NCI-H1105 treated with DMSO at 0.1 percent for 48 hours (cell line): Measurements from ENCODE around the gene DALRD3.

Source experiments
- DNase-seq: peaks from one replicate; lab custom pipeline; 2025; lab: John Stamatoyannopoulos, UW

The DALRD3 gene

GRCh38 chr3:49004352-49005302 is 13.8 kb downstream of the DALRD3 start:
- no peak for DNase-seq

DNA sequence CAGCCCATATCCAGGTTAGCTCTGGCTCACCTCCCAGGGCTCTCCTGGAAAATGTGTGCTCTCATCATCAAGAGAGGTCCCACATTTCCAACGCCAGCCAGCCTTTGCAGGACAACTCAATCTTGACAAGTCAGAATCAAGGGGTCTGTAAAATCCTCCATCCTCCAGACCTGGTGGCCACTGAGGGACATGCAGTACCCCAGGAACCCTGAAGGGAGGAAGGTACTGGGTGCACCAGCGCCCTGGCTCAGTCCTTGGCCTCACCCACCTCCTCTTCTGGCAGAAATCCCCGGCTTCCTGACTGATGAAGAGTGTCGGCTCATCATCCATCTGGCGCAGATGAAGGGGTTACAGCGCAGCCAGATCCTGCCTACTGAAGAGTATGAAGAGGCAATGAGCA is 17.2 kb downstream of the DALRD3 start:
- no peak for DNase-seq

DNA sequence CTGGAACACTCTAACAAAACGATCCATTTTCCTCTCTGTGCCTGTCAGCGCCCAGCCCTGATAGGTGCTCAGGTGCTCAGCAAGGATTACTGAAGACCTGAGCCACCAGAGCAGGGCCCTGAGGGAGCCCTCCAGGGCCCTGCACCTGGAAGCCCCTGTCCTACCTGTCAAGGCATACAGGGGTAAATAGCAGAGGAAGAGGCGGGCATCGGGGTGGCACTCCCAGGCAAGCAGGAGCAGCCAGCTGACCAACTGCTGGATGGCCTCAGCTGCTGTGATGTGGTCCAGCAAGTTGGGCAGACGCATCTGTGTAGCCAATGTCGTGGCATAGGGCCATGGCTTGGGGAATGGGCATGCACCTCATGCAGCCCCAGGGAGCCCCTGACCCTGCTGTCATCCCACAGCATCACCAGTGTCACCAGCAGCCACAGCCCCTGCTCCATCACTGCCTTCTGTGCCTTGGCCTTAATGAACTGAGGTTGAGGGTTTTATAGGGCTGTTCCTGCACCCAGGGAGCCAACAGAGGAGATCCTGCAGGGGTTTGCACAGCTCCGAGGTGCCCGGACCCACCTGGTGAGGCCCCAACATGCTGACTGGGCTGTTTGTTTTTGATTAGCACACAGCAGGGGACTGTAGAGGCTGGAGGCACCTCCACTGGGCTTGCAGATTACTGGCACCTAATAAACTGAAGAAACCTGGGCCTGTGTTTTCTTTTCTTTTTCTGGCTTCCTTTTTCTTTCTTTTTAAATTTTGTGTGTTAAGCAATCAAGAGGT is 19.1 kb downstream of the DALRD3 start:
- DNase-seq: no peak

DNA sequence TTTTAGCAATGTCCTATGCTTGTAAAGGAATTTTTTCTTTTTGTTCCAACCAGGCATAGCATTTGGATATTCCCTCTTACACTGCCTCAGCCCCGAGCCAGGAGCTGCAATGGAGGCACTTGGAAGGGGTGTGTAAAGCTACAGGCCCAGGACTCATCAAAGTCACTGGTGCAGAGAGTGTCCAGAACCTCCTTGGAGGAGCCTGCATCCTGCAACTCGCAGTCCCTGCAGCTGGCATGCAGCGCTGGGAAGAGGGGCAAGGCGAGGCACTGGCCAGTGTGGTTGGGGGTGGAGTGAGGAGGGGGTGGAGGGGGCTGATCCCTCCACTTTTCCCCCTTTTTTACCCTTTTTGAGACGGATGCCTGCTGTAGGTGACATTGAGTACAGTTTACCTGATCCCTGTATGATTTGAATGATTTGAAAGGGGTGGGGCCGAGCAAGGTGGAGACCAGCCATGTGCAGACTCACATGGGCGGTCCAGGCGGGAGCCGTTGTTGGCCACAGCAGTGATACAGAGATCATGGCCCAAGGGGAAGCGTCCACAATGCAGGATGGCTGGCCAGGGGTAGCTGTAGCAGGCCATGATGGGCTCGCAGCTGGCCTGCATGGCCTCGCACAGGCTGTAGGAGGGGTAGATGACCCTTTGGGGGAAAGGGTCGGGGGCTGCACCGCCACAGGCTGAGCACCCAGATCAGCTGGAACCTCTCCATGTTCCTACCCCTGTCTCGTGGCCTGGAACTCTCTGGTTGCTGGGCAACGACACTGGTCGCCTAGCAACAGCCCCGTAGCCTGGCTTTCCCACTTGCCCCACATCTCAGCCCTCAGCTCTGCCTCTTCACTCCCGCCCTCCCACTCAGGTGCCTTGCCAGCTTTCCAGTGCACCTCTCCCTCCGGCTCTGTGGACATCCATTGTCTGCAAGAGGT is 20.4 kb downstream of the DALRD3 start:
- peak; percentile 81 for DNase-seq

DNA sequence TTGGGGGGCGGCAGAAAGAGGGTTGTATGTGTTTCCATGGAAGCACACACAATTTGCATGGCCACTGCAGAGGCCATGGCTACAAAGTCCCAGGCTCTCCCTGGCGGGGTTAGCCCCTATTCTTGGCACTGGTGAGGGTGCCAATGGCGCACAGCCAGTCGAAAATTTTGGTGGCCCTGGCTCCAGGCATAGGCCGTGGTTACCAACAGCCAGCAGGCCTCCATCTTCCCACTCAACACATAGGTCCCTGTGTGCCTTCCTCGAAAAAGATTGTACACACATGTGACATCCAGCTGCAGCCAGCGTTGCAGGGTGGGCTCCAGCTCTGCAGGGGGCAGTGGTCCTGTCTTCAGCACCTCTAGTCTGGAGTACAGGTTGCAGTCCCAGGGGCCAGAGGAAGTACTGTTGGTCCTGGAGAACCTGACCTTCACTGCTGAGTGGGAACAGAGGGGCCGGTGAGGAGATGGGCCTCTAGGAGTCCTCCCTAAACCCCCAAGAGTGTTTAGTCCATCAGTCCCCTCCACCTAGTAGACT is 21.2 kb downstream of the DALRD3 start:
- DNase-seq: no peak

DNA sequence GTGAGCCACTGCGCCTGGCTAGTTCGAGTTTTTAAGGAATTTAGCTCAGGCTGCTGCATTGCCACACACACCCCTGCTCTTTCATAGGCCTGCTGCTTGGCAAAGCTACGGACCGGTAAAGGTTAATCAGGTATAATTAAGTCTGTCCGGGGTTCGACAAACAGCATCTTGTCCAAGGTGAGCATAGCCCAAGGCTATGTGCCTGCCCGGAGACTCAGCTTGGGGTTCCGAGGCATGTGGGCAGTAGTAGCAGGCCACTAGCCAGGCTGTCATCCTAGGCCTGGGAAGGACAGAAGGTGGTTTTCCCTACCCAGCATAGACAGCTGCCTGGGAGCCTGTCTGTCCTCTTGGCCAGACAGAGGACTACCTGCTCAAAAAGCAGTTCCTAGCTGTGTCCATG is 21.7 kb downstream of the DALRD3 start:
- DNase-seq: no peak

GRCh38 chr3:48993834-48994233 is 24.5 kb downstream of the DALRD3 start:
- no peak for DNase-seq

- DNase-seq: no peak
These were observed 26.4 kb downstream of the DALRD3 start for GRCh38 chr3:48991851-48992545.

GRCh38 chr3:48990636-48991469 is 27.5 kb downstream of the DALRD3 start:
- DNase-seq: peak; percentile 23

GRCh38 chr3:48989796-48990635 is 28.4 kb downstream of the DALRD3 start, which contains the start of gene P4HTM:
TSS of gene P4HTM (plus strand) at chr3:48990241. CDS start at chr3:48990257, 16 bp downstream.
- peak; percentile 59 for DNase-seq

GRCh38 chr3:48989126-48989795 is 29.1 kb downstream of the DALRD3 start:
- DNase-seq: no peak

DNA sequence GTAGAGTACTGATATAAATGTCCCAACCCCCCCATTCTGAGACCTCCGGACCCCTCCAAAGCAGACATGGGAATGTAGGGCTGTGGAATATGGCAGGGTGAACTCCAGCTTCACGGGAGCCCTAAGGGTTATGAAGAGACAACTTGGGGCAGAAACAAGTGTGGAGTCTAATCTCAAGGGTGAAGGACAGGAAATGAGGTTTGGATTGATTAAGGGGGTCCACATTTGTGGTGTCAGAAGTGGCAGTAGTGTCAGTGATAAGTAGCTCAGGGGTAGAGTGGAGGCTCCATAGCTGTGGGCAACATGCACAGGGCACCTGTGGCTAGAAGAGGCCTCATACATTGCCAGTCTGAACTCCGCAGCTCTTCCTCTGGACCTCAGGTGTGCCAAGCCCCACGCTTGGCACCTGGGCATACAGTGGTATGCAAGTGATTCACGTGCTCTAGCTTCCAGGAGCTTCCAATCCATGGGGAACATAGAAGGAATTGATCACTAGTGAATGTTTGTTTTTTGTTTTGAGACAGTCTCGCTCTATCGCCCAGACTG is 32.5 kb downstream of the DALRD3 start:
- no peak for DNase-seq

- DNase-seq: no peak
These were observed 33.7 kb downstream of the DALRD3 start for GRCh38 chr3:48984663-48985062.

- DNase-seq: no peak
These were observed 35.3 kb downstream of the DALRD3 start for GRCh38 chr3:48983096-48983495.

GRCh38 chr3:48982686-48983085 is 35.7 kb downstream of the DALRD3 start:
- no peak for DNase-seq

DNA sequence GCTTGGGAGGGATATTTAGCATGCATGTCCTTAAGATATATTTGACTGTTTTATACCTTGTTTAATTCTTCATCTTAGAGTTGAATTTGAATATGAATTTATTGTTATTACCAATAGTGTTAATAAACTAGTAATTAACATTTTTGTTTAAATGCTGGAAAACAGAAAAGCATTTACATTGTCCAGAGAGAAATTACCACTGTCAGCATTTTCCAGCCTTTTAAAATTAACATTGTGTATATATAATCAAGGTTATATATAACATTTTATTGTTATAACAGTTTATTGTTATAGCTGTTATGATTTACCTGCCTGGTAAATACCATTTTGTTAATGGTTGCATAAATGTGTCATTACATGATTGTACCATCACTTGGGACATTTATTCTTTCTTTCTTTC is 36.4 kb downstream of the DALRD3 start:
- no peak for DNase-seq

DNA sequence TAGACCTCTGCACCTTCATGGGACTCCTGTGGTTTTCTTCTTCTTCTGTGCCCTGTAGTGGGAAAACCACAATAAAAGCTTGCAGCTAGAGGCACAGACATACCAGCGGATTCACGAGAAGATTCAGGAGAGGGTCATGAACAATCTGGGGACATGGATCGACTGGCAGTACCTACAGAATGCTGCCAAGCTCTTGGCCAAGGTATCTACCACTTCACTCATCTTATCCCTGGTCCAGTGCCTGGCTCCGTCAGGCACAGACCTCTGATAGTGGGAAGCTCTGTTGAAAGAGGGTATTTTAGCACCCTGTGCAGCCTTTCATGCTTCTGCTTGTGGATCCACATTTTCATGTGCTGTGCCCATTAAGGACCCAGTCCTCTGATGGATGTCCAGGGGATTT is 38.1 kb downstream of the DALRD3 start:
- DNase-seq: no peak

GRCh38 chr3:48979451-48979850 is 38.9 kb downstream of the DALRD3 start:
- no peak for DNase-seq
